Transverse colon (tissue), 3 donors: ENCODE measurements around the gene CTU1.

Experiments used
- CTCF ChIP-seq, 5 experiments: fragments of 200-600 bp in 3 of 5; fragments of 450-650 bp in 2 of 5; sonication (generic) in 3 of 5; IDR thresholded peaks; 1 replicate in 2 of 5; 2 replicates in 3 of 5; pipeline ENCODE4 v1.5.1; 2016 to 2017; ENCODE audit warnings: antibody characterized with exemption in 5 of 5, inconsistent platforms in 3 of 5, mild to moderate bottlenecking in 2 of 5, moderate library complexity in 1 of 5
- POLR2A ChIP-seq: fragments of 450-650 bp; IDR thresholded peaks from one replicate; pipeline ENCODE4 v1.6.1; 2016; ENCODE audit warnings: antibody characterized with exemption, mild to moderate bottlenecking, moderate library complexity

GRCh38 chr19:51059715-51060114, 48.5 kb downstream of the CTU1 start:
- no peak for TF ChIP-seq POLR2A
- TF ChIP-seq CTCF (IDR thresholded peaks at IDR 0.05): no peak
